GM12878 (cell line): ENCODE results near the gene GRIK1. TPM values are rescaled to one million over a fixed set of nuclear protein-coding genes. Genes with fewer than 3 reads are reported as not detected.

ENCODE experiments used
- ATAC-seq: fragments of 200-7000 bp; cut with Tn5 transposase; 3 replicates; pipeline ENCODE4 v1.9.1; 2020; ENCODE audit warnings: mild to moderate bottlenecking, moderate library complexity
- BruUV-seq: library from RNA; stranded (reverse); fragments of 400-500 nt; replicated peaks from 2 replicates; lab custom pipeline; 2021; lab: Mats Ljungman, UMichigan
- CTCF ChIA-PET: fragments of 300-600 bp; sonication (Branson Sonifier 250); formaldehyde crosslinking; extraction: SDS; loops from one replicate; lab custom pipeline; 2021; ENCODE audit warnings: inconsistent platforms; lab: Yijun Ruan, JAX
- POLR2A ChIA-PET: fragments of 350-600 bp; formaldehyde crosslinking; extraction: SDS; loops from one replicate; lab custom pipeline; 2021; ENCODE audit warnings: inconsistent platforms; lab: Charles Lee
- RAD21 ChIA-PET: fragments of 300-600 bp; sonication (Branson Sonifier 250); formaldehyde crosslinking; loops from one replicate; lab custom pipeline; 2023; ENCODE audit warnings: antibody characterized with exemption; ENCODE audit not compliant: unreplicated experiment; lab: Charles Lee
- SMC1A ChIA-PET: fragments of 300-600 bp; sonication (Branson Sonifier 250); formaldehyde crosslinking; loops from one replicate; lab custom pipeline; 2023; ENCODE audit not compliant: unreplicated experiment, uncharacterized antibody; lab: Charles Lee
- DNase-seq: peaks from one replicate; pipeline ENCODE4 v3.0.0-alpha.2; 2011; ENCODE audit warnings: low read depth, low spot score
- FAIRE-seq: peaks from 3 replicates; lab custom pipeline; 2011; peaks lifted over from hg19 to GRCh38; lab: Jason Lieb, UNC
- H2AFZ ChIP-seq: 2 replicates; pipeline ENCODE4 v1.6.0; 2011; ENCODE audit warnings: low read depth, low read length, control low read depth; ENCODE audit not compliant: control insufficient read depth
- H3K27ac ChIP-seq: 2 replicates; pipeline ENCODE4 v1.5.1; 2011; ENCODE audit warnings: control low read depth; ENCODE audit not compliant: control insufficient read depth, insufficient read depth
- H3K27me3 ChIP-seq, 2 experiments: replicated peaks in 1 of 2; 2 replicates each; pipeline versions ENCODE4 v1.6.0 to v1.6.1; 2011; ENCODE audit warnings: low read length in 1 of 2; ENCODE audit not compliant: control insufficient read depth in 2 of 2, insufficient read depth in 2 of 2
- H3K36me3 ChIP-seq, 2 experiments: 2 replicates each; pipeline ENCODE4 v1.5.1; 2011; ENCODE audit warnings: low read length in 1 of 2; ENCODE audit not compliant: control insufficient read depth in 2 of 2, insufficient read depth in 2 of 2
- H3K4me1 ChIP-seq: 2 replicates; pipeline ENCODE4 v1.6.1; 2011; ENCODE audit warnings: mild to moderate bottlenecking, low read length, moderate library complexity, mixed read lengths; ENCODE audit not compliant: control insufficient read depth, insufficient read depth
- H3K4me2 ChIP-seq: 2 replicates; pipeline ENCODE4 v1.6.0; 2011; ENCODE audit warnings: control low read depth; ENCODE audit not compliant: control insufficient read depth, insufficient read depth
- H3K4me3 ChIP-seq: fragments of 200-600 bp; sonication (generic); 2 replicates; pipeline ENCODE4 v1.5.1; 2016
- H3K79me2 ChIP-seq: 2 replicates; pipeline ENCODE4 v1.6.0; 2011; ENCODE audit warnings: low read length; ENCODE audit not compliant: control insufficient read depth, insufficient read depth
- H3K9ac ChIP-seq: 2 replicates; pipeline ENCODE4 v1.8.0; 2011; ENCODE audit warnings: low read length, control low read depth, mixed read lengths; ENCODE audit not compliant: control insufficient read depth, insufficient read depth
- H3K9me3 ChIP-seq: replicated peaks from 3 replicates; pipeline ENCODE4 v1.5.1; 2011; ENCODE audit warnings: mild to moderate bottlenecking, low read length; ENCODE audit not compliant: control insufficient read depth, insufficient read depth
- H4K20me1 ChIP-seq: 2 replicates; pipeline ENCODE4 v1.6.0; 2011; ENCODE audit not compliant: control insufficient read depth, insufficient read depth
- IRF3 ChIP-seq: fragments of 450-650 bp; IDR thresholded peaks from 2 replicates; pipeline ENCODE4 v1.6.1; 2014; ENCODE audit warnings: mild to moderate bottlenecking
- JUNB ChIP-seq: IDR thresholded peaks from 2 replicates; pipeline ENCODE4 v1.6.1; 2016; ENCODE audit warnings: antibody characterized with exemption, mild to moderate bottlenecking
- KLF5 ChIP-seq: fragments of 450-650 bp; IDR thresholded peaks from 2 replicates; pipeline ENCODE4 v1.6.1; 2014; ENCODE audit warnings: mild to moderate bottlenecking; ENCODE audit not compliant: partially characterized antibody
- POLR2AphosphoS2 ChIP-seq: IDR thresholded peaks from 2 replicates; pipeline ENCODE4 v1.6.1; 2011; ENCODE audit warnings: low read depth, mild to moderate bottlenecking, low read length, improper control_type of control experiment, moderate library complexity
- RCOR1 ChIP-seq: conservative IDR thresholded peaks from 2 replicates; pipeline ENCODE4 v1.6.1; 2012; ENCODE audit warnings: low read depth, low read length, improper control_type of control experiment
- RFX5 ChIP-seq: IDR thresholded peaks from 2 replicates; pipeline ENCODE4 v1.6.1; 2011; ENCODE audit warnings: low read depth, low read length, improper control_type of control experiment
- SMAD1 ChIP-seq: fragments of 450-650 bp; IDR thresholded peaks from 2 replicates; pipeline ENCODE4 v1.6.1; 2018; ENCODE audit warnings: mild to moderate bottlenecking, low read depth; ENCODE audit not compliant: partially characterized antibody
- ZBTB4 ChIP-seq: fragments of 450-650 bp; formaldehyde crosslinking; IDR thresholded peaks from 2 replicates; pipeline ENCODE4 v1.4.0; 2022; ENCODE audit warnings: mild to moderate bottlenecking, moderate library complexity
- ZNF217 ChIP-seq: fragments of 450-650 bp; IDR thresholded peaks from 2 replicates; pipeline ENCODE4 v1.6.1; 2017; ENCODE audit warnings: antibody characterized with exemption, mild to moderate bottlenecking
- WGBS: methylation state at CpG from one replicate; pipeline ENCODE4 v1.1.6; 2016; ENCODE audit warnings: low lambda C conversion rate; ENCODE audit not compliant: insufficient replicate concordance, insufficient coverage; ENCODE audit errors: missing lambda C conversion rate; 5-methylcytosine and 5-hydroxymethylcytosine counted together
- in situ Hi-C: fragments of 300-500 bp; cut with MboI; formaldehyde crosslinking; loops from 9 replicates; pipeline ENCODE4 v1.14.3; 2018; ENCODE audit warnings: mixed read lengths
- intact Hi-C: fragments of 100-400 bp; cut with micrococcal nuclease; formaldehyde crosslinking; loops from one replicate; pipeline ENCODE4 v1.14.2; 2022; ENCODE audit not compliant: unreplicated experiment
- polyA plus RNA-seq, 11 experiments: library from polyadenylated mRNA; depleted of rRNA in 4 of 11; unstranded in 6 of 11; stranded (reverse) in 5 of 11; fragments of >200 nt; fragmentation: Nextera tagmentation in 4 of 11; fragmentation: Illumina TruSeq in 1 of 11; extraction: Ambion mirVana in 4 of 11; extraction: Trizol in 1 of 11; gene quantifications; 1 replicate in 1 of 11; 2 replicates in 10 of 11; pipeline versions ENCODE4 v1.2.1 to v1.2.3, GENCODE V29; 2011 to 2016; ENCODE audit warnings: inconsistent platforms in 2 of 11, missing spikeins in 2 of 11, low read depth in 1 of 11
- total RNA-seq, 4 experiments: library from RNA; depleted of rRNA in 3 of 4; stranded (reverse); fragments of >200 nt in 3 of 4; fragmentation: Illumina TruSeq in 1 of 4; extraction: Trizol in 1 of 4; gene quantifications; 2 replicates each; pipeline versions ENCODE4 v1.2.1 to v1.2.3, GENCODE V29; 2013 to 2021
- TF ChIP-seq, protein P1 (sequence below): fragments of 450-650 bp; IDR thresholded peaks from 2 replicates; pipeline ENCODE4 v1.6.1; 2016; ENCODE audit warnings: mild to moderate bottlenecking
- TF ChIP-seq, protein P2 (sequence below): fragments of 450-650 bp; IDR thresholded peaks from 2 replicates; pipeline ENCODE4 v1.6.1; 2017; ENCODE audit warnings: mild to moderate bottlenecking, moderate library complexity

GRIK1 gene
- total and polyA plus RNA-seq, 10 of the 15 experiments (the other 5 are each of a cell fraction or from before 2014, with no cell fraction given): 0.05 to 0.13 (median 0.09) TPM; not detected in 7

DNA sequence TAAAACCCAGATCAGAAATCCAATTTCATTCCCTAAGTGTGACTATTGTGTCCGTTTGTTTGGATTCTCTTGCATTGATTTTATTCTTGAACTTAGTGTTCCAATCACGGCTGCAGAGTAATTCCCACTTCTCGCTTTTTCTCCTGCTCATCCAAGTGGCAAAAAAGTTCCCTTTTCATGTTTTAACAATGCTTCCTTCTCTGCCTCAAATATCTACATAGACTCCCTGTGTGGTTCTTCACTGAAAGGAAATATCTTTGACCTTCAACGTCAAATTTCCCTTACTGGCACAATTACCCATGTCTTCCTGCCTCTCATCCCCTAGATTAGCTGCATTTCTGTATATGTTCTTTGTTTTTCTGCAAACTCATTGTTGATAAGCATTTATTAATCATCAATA lies 335.7 kb downstream of the GRIK1 start:
- Histone ChIP-seq H4K20me1 (no peaks in the 10 kb centered on the region), H3K4me1 (no peaks in the 10 kb centered on the region), H2AFZ (no peak overlapping the region), H3K9me3 (no peaks in the 10 kb centered on the region), H3K4me2 (no peak overlapping the region), H3K27me3 (no peaks in the 10 kb centered on the region), H3K27ac (no peak overlapping the region), H3K9ac (no peak overlapping the region), H3K79me2 (no peaks in the 10 kb centered on the region), H3K4me3 (no peak overlapping the region), H3K36me3 (no peaks in the 10 kb centered on the region)
- intact Hi-C loops (no loop called here), in situ Hi-C loops (no loop called here)
- POLR2A ChIA-PET: no interaction called here
- BruUV-seq: no TSS peak
- RAD21 ChIA-PET: no interaction called here
- FAIRE-seq: no peak
- ATAC-seq: no peak
- 58% methylated on average over 4 of the region's 4 CpGs for WGBS
- DNase-seq: no peak
- CTCF ChIA-PET: no interaction called here
- SMC1A ChIA-PET: no interaction called here
- TF ChIP-seq, protein P1, sequence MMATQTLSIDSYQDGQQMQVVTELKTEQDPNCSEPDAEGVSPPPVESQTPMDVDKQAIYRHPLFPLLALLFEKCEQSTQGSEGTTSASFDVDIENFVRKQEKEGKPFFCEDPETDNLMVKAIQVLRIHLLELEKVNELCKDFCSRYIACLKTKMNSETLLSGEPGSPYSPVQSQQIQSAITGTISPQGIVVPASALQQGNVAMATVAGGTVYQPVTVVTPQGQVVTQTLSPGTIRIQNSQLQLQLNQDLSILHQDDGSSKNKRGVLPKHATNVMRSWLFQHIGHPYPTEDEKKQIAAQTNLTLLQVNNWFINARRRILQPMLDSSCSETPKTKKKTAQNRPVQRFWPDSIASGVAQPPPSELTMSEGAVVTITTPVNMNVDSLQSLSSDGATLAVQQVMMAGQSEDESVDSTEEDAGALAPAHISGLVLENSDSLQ: no peak
- no peak for TF ChIP-seq KLF5
- TF ChIP-seq IRF3: no peak
- TF ChIP-seq ZBTB4: no peak
- TF ChIP-seq, protein P2, sequence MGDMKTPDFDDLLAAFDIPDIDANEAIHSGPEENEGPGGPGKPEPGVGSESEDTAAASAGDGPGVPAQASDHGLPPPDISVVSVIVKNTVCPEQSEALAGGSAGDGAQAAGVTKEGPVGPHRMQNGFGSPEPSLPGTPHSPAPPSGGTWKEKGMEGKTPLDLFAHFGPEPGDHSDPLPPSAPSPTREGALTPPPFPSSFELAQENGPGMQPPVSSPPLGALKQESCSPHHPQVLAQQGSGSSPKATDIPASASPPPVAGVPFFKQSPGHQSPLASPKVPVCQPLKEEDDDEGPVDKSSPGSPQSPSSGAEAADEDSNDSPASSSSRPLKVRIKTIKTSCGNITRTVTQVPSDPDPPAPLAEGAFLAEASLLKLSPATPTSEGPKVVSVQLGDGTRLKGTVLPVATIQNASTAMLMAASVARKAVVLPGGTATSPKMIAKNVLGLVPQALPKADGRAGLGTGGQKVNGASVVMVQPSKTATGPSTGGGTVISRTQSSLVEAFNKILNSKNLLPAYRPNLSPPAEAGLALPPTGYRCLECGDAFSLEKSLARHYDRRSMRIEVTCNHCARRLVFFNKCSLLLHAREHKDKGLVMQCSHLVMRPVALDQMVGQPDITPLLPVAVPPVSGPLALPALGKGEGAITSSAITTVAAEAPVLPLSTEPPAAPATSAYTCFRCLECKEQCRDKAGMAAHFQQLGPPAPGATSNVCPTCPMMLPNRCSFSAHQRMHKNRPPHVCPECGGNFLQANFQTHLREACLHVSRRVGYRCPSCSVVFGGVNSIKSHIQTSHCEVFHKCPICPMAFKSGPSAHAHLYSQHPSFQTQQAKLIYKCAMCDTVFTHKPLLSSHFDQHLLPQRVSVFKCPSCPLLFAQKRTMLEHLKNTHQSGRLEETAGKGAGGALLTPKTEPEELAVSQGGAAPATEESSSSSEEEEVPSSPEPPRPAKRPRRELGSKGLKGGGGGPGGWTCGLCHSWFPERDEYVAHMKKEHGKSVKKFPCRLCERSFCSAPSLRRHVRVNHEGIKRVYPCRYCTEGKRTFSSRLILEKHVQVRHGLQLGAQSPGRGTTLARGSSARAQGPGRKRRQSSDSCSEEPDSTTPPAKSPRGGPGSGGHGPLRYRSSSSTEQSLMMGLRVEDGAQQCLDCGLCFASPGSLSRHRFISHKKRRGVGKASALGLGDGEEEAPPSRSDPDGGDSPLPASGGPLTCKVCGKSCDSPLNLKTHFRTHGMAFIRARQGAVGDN: no peak
- no peak for TF ChIP-seq POLR2AphosphoS2
- no peak for TF ChIP-seq RCOR1
- TF ChIP-seq ZNF217: no peak
- TF ChIP-seq JUNB: no peak
- TF ChIP-seq RFX5: no peak
- no peak for TF ChIP-seq SMAD1
